H9 (cell line): ENCODE data around the gene PKP3. TPM values are rescaled to one million over a fixed set of nuclear protein-coding genes. Genes with fewer than 3 reads are reported as not detected.

Experiments
- DNase-seq: peaks from one replicate; pipeline ENCODE4 v3.0.0-alpha.2; 2017
- H2AFZ ChIP-seq: one replicate; pipeline ENCODE4 v1.6.1; 2013; ENCODE audit warnings: mild to moderate bottlenecking, low read length, control low read depth, moderate library complexity
- H2AK5ac ChIP-seq: 2 replicates; pipeline ENCODE4 v1.6.1; 2013; ENCODE audit warnings: low read length, control low read depth, mixed read lengths; ENCODE audit not compliant: insufficient read length
- H2BK120ac ChIP-seq: one replicate; pipeline ENCODE4 v1.6.1; 2013; ENCODE audit warnings: low read depth, mild to moderate bottlenecking, low read length, control low read depth, inconsistent platforms; ENCODE audit not compliant: poor library complexity, severe bottlenecking
- H2BK12ac ChIP-seq: 2 replicates; pipeline ENCODE4 v1.6.1; 2013; ENCODE audit warnings: low read length, control low read depth, mixed read lengths, low read depth; ENCODE audit not compliant: insufficient read length
- H2BK15ac ChIP-seq: 2 replicates; pipeline ENCODE4 v1.6.1; 2013; ENCODE audit warnings: low read depth, low read length, control low read depth
- H2BK20ac ChIP-seq: one replicate; pipeline ENCODE4 v1.6.1; 2013; ENCODE audit warnings: low read depth, mild to moderate bottlenecking, low read length, control low read depth, inconsistent platforms; ENCODE audit not compliant: poor library complexity, severe bottlenecking
- H2BK5ac ChIP-seq: 2 replicates; pipeline ENCODE4 v1.6.1; 2013; ENCODE audit warnings: low read length, control low read depth, mixed read lengths; ENCODE audit not compliant: insufficient read length
- H3K14ac ChIP-seq: 2 replicates; pipeline ENCODE4 v1.6.1; 2013; ENCODE audit warnings: low read length, control low read depth; ENCODE audit not compliant: insufficient read depth
- H3K18ac ChIP-seq: 2 replicates; pipeline ENCODE4 v1.6.1; 2013; ENCODE audit warnings: low read depth, mild to moderate bottlenecking, mixed read lengths, low read length, control low read depth; ENCODE audit not compliant: insufficient read length
- H3K23ac ChIP-seq: 2 replicates; pipeline ENCODE4 v1.6.1; 2013; ENCODE audit warnings: low read length, control low read depth, mixed read lengths, low read depth; ENCODE audit not compliant: insufficient read length
- H3K23me2 ChIP-seq: 2 replicates; pipeline ENCODE4 v1.6.1; 2013; ENCODE audit warnings: low read depth, mild to moderate bottlenecking, mixed read lengths, low read length, control low read depth; ENCODE audit not compliant: insufficient read length, poor library complexity, severe bottlenecking
- H3K27ac ChIP-seq: 2 replicates; pipeline ENCODE4 v1.5.1; 2013; ENCODE audit warnings: low read length, control low read depth, mixed read lengths, low read depth; ENCODE audit not compliant: insufficient read length
- H3K27me3 ChIP-seq: 2 replicates; pipeline ENCODE4 v1.6.1; 2013; ENCODE audit warnings: low read length, control low read depth, inconsistent platforms; ENCODE audit not compliant: insufficient read depth
- H3K4ac ChIP-seq: 2 replicates; pipeline ENCODE4 v1.6.1; 2013; ENCODE audit warnings: low read depth, mild to moderate bottlenecking, control low read depth, inconsistent platforms, low read length, moderate library complexity
- H3K4me1 ChIP-seq: 2 replicates; pipeline ENCODE4 v1.6.1; 2013; ENCODE audit warnings: low read length, control low read depth, inconsistent platforms; ENCODE audit not compliant: insufficient read depth
- H3K4me2 ChIP-seq: 2 replicates; pipeline ENCODE4 v1.6.1; 2013; ENCODE audit warnings: low read length, control low read depth, mixed read lengths; ENCODE audit not compliant: insufficient read length, insufficient read depth
- H3K56ac ChIP-seq: 2 replicates; pipeline ENCODE4 v1.6.1; 2013; ENCODE audit warnings: low read depth, mild to moderate bottlenecking, mixed read lengths, low read length, control low read depth; ENCODE audit not compliant: insufficient read length
- H3K79me1 ChIP-seq: 2 replicates; pipeline ENCODE4 v1.6.1; 2013; ENCODE audit warnings: low read depth, mild to moderate bottlenecking, moderate library complexity, low read length, control low read depth, inconsistent platforms; ENCODE audit not compliant: insufficient read depth, poor library complexity, severe bottlenecking
- H3K79me2 ChIP-seq: 2 replicates; pipeline ENCODE4 v1.6.1; 2013; ENCODE audit warnings: low read length, control low read depth, inconsistent platforms; ENCODE audit not compliant: insufficient read depth
- H3K9ac ChIP-seq: 2 replicates; pipeline ENCODE4 v1.6.1; 2013; ENCODE audit warnings: low read length, control low read depth, mixed read lengths; ENCODE audit not compliant: insufficient read length; ENCODE audit errors: extremely low read depth
- H3K9me3 ChIP-seq: one replicate; pipeline ENCODE4 v1.6.1; 2013; ENCODE audit warnings: low read depth, low read length, inconsistent platforms; ENCODE audit not compliant: control insufficient read depth
- H3T11ph ChIP-seq: one replicate; pipeline ENCODE4 v1.6.1; 2013; ENCODE audit warnings: mild to moderate bottlenecking, low read length, control low read depth, inconsistent platforms
- H4K20me1 ChIP-seq: one replicate; pipeline ENCODE4 v1.6.1; 2013; ENCODE audit not compliant: control insufficient read depth, insufficient read length, insufficient read depth
- H4K5ac ChIP-seq: 2 replicates; pipeline ENCODE4 v1.6.1; 2013; ENCODE audit warnings: low read depth, mild to moderate bottlenecking, mixed read lengths, low read length, control low read depth; ENCODE audit not compliant: insufficient read length
- H4K8ac ChIP-seq: replicated peaks from 2 replicates; pipeline ENCODE4 v1.6.1; 2013; ENCODE audit warnings: low read length, control low read depth, mixed read lengths, low read depth; ENCODE audit not compliant: insufficient read length
- H4K91ac ChIP-seq: 2 replicates; pipeline ENCODE4 v1.6.1; 2013; ENCODE audit warnings: low read depth, mild to moderate bottlenecking, moderate library complexity, mixed read lengths, low read length, control low read depth; ENCODE audit not compliant: insufficient read length
- H3K27ac Mint-ChIP-seq, 3 experiments: 2 replicates in 2 of 3; 3 replicates in 1 of 3; pipeline ENCODE4 v1.8.0; 2020 to 2021; ENCODE audit warnings: mixed read lengths in 3 of 3, mild to moderate bottlenecking in 1 of 3, moderate library complexity in 1 of 3
- H3K27me3 Mint-ChIP-seq: 2 replicates; pipeline ENCODE4 v1.8.0; 2021; ENCODE audit warnings: low read depth, mild to moderate bottlenecking, moderate library complexity, mixed read lengths
- H3K36me3 Mint-ChIP-seq, 3 experiments: 2 replicates in 2 of 3; 3 replicates in 1 of 3; pipeline ENCODE4 v1.8.0; 2020 to 2021; ENCODE audit warnings: low read depth in 3 of 3, mixed read lengths in 3 of 3; ENCODE audit not compliant: insufficient read depth in 1 of 3
- H3K4me1 Mint-ChIP-seq, 2 experiments: 2 replicates each; pipeline ENCODE4 v1.8.0; 2020; ENCODE audit warnings: mixed read lengths in 2 of 2
- H3K4me3 Mint-ChIP-seq, 2 experiments: 2 replicates in 1 of 2; 3 replicates in 1 of 2; pipeline ENCODE4 v1.8.0; 2020 to 2021; ENCODE audit warnings: mild to moderate bottlenecking in 2 of 2, mixed read lengths in 2 of 2, moderate library complexity in 1 of 2
- H3K9me3 Mint-ChIP-seq, 2 experiments: 2 replicates in 1 of 2; 3 replicates in 1 of 2; pipeline ENCODE4 v1.8.0; 2020; ENCODE audit warnings: mild to moderate bottlenecking in 2 of 2, mixed read lengths in 2 of 2, moderate library complexity in 1 of 2
- WGBS: extraction: QIAGEN DNeasy Blood & Tissue Kit; methylation state at CpG from one replicate; pipeline ENCODE4 v1.1.7; 2013; ENCODE audit warnings: missing lambda C conversion rate, low lambda C conversion rate, mixed read lengths; ENCODE audit not compliant: insufficient read length; ENCODE audit errors: extremely low coverage; 5-methylcytosine and 5-hydroxymethylcytosine counted together
- total RNA-seq: library from RNA; stranded (reverse); gene quantifications from 2 replicates; pipeline ENCODE4 v1.2.1, GENCODE V29; 2021
- TF ChIP-seq, protein P1 (sequence below): fragments of 200-600 bp; sonication (generic); conservative IDR thresholded peaks from 3 replicates; pipeline ENCODE4 v1.8.0; 2021; ENCODE audit warnings: antibody characterized with exemption, mild to moderate bottlenecking

Gene PKP3
- total RNA-seq, 1 experiment from 2014 or later: 41.7 TPM

DNA sequence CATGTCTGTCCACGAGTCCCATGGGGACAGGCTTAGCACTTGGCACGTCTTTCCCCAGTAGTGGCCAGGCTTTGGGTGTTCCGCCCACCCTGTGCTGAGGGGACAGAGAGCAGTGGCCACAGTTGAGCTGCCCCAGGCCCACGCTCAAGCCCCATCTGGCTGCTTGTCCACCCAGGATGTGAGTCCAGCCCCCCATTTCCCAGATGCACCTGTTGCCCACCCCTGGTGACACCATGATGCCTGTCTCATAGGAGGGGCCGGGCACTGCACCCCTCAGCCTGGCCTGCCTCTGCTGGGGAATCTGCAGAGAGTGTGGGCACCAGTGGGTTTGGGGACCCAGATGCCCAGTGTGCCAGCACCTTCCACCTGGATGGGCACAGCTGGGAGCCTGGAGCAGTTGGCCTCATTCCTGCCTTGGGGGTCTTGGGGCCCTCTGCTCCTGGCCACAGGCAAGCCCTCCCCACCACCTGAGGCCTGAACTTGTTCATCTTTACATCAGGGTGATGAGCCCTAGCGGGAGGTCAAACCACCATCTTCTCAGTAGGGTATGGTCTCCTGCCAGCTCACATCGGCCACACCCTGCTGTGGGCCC is 15.1 kb downstream of the PKP3 start:
- Histone ChIP-seq H3T11ph (no peak overlapping the region), H3K4ac (no peak overlapping the region), H2BK5ac (no peak overlapping the region), H3K9ac (no peak overlapping the region), H2AK5ac (no peak overlapping the region), H4K8ac (no peak overlapping the region), H2BK15ac (no peak overlapping the region), H2AFZ (no peak overlapping the region), H3K4me1 (no peaks in the 10 kb centered on the region), H2BK120ac (no peak overlapping the region), H4K20me1 (peaks cover 4% of the 10 kb centered on the region), H3K56ac (no peak overlapping the region), H4K5ac (no peak overlapping the region), H3K27me3 (no peaks in the 10 kb centered on the region), H4K91ac (no peak overlapping the region), H3K18ac (no peak overlapping the region), H3K23ac (no peak overlapping the region), H3K23me2 (peaks cover 8% of the 10 kb centered on the region), H3K4me2 (no peak overlapping the region), H3K14ac (no peak overlapping the region), H3K79me2 (no peaks in the 10 kb centered on the region), H3K9me3 (no peaks in the 10 kb centered on the region), H2BK12ac (no peak overlapping the region), H3K27ac (no peak overlapping the region), H2BK20ac (no peak overlapping the region), H3K79me1 (no peaks in the 10 kb centered on the region)
- WGBS: no CpG with 5 or more reads among the region's 7 CpGs
- Mint-ChIP-seq H3K27me3 (0 out of 2 replicates have a peak, but pooled peaks cover 2% of the 10 kb centered on the region), H3K9me3 (no peaks in the 10 kb centered on the region), H3K4me3 (no peak overlapping the region), H3K4me1 (peaks cover 2 to 5% of the 10 kb centered on the region in 2 experiments; a peak in 3 of 4 replicates), H3K27ac (no peak overlapping the region), H3K36me3 (no peaks in the 10 kb centered on the region; a peak in 3 of 7 replicates)
- DNase-seq: no peak
- TF ChIP-seq, protein P1, sequence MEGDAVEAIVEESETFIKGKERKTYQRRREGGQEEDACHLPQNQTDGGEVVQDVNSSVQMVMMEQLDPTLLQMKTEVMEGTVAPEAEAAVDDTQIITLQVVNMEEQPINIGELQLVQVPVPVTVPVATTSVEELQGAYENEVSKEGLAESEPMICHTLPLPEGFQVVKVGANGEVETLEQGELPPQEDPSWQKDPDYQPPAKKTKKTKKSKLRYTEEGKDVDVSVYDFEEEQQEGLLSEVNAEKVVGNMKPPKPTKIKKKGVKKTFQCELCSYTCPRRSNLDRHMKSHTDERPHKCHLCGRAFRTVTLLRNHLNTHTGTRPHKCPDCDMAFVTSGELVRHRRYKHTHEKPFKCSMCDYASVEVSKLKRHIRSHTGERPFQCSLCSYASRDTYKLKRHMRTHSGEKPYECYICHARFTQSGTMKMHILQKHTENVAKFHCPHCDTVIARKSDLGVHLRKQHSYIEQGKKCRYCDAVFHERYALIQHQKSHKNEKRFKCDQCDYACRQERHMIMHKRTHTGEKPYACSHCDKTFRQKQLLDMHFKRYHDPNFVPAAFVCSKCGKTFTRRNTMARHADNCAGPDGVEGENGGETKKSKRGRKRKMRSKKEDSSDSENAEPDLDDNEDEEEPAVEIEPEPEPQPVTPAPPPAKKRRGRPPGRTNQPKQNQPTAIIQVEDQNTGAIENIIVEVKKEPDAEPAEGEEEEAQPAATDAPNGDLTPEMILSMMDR: no peak
